NCI-H748 (cell line): Measurements from ENCODE around the gene NME1.

Experiments used
- DNase-seq: peaks from one replicate; lab custom pipeline; 2025; ENCODE audit not compliant: unreplicated experiment; lab: John Stamatoyannopoulos, UW

The NME1 gene

GRCh38 chr17:51188271-51188833, 35.0 kb downstream of the NME1 start:
- DNase-seq: no peak

DNA sequence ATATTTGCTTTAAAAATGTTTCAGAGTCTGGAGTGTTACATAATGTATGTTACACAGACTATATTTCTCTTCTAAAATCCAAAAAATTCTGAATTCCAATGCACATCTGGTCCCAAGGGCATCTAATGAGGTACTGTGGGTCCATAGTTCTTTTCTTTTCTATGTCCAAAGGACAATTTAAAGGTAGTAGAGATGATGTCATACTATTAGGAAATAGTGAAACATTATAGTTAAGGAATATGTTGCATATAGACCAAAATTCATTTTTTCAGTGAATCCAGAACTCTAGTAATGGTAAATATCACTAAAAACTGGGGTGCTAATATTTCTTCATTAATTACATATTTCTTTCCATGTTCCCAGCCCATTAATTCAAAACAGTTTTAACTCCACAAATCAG, 35.8 kb downstream of the NME1 start:
- no peak for DNase-seq

GRCh38 chr17:51189628-51190027, 36.3 kb downstream of the NME1 start:
- DNase-seq: no peak

DNA sequence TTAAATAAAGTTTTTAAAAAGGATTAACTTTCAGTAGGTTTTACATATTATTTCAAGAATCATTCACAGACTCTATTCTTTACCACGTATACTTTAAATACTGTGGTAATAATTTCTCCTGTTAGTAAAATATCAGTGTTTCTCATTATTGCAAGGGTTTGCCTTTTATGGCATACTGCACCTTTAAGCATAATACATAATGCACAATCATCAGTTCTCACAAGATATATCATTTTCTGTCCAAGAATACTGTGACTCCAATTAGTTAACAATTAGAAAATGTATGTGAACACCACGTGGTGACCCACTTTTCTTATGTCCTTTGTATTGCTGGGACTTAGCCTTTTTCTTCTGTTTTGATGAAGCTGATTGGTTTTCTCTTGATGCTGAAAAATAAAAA, 38.5 kb downstream of the NME1 start:
- no peak for DNase-seq

GRCh38 chr17:51197754-51198153, 44.4 kb downstream of the NME1 start:
- no peak for DNase-seq

DNA sequence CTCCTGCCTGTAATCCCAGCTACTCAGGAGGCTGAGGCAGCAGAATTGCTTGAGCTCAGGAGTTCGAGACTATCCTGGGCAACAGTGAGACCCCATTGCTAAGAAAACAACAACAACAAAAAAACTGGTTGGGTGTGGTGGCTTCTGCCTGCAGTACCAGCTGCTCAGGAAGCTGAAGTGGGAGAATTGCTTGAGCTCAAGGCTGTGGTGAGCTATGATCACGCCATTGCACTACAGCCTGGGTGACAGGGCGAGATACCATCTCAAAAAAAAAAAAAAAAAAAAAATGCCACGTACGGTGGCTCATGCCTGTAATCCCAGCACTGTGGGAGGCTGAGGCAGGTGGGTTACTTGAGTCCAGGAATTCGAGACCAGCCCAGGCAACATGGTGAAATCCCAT, 46.9 kb downstream of the NME1 start:
- DNase-seq: no peak

DNA sequence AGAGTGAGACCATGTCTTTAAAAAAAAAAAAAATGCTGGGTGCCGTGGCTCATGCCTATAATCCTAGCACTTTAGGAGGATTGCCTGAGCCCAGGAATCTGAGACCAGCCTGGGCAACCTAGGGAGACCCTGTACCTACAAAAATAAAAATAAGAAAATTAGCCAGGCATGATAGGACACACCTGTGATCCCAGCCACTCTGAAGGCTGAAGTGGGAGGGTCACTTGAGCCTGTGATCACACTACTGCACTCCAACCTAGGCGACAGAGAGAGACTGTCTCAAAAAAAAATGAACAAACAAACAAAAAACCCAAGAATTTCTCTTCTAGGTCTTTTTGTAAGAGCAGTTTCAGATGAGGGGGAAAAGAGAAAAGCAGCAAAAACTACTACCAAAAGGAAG, 47.5 kb downstream of the NME1 start:
- no peak for DNase-seq

- no peak for DNase-seq
Measured at GRCh38 chr17:51203838-51204237, 50.5 kb downstream of the NME1 start.
